H1 (cell line): ENCODE data around the gene HEXIM1. TPM values are rescaled to one million over a fixed set of nuclear protein-coding genes. Genes with fewer than 3 reads are reported as not detected.

Experiments used
- CTCF ChIA-PET: fragments of 300-600 bp; sonication (Branson Sonifier 250); formaldehyde crosslinking; loops from one replicate; lab custom pipeline; 2021; ENCODE audit not compliant: partially characterized antibody; lab: Charles Lee
- POLR2A ChIA-PET: fragments of 300-600 bp; sonication (Branson Sonifier 250); formaldehyde crosslinking; loops from one replicate; lab custom pipeline; 2021; ENCODE audit warnings: inconsistent platforms; ENCODE audit not compliant: partially characterized antibody; lab: Charles Lee
- DNase-seq, 2 experiments: peaks; one replicate each; pipeline versions ENCODE4 v3.0.0 to v3.0.0-alpha.2; 2010 to 2022; ENCODE audit warnings: low spot score in 2 of 2, low read depth in 1 of 2, mixed read lengths in 1 of 2
- FAIRE-seq: peaks from 2 replicates; lab custom pipeline; 2011; peaks lifted over from hg19 to GRCh38; lab: Jason Lieb, UNC
- H2AFZ ChIP-seq: 2 replicates; pipeline ENCODE4 v1.8.1; 2012; ENCODE audit warnings: low read length, inconsistent platforms
- H2AK5ac ChIP-seq: 2 replicates; pipeline ENCODE4 v1.6.1; 2013; ENCODE audit warnings: low read depth, low read length
- H2BK120ac ChIP-seq: replicated peaks from 2 replicates; pipeline ENCODE3; 2013; ENCODE audit warnings: low read depth, low read length, inconsistent platforms
- H2BK12ac ChIP-seq: 2 replicates; pipeline ENCODE4 v1.6.1; 2013; ENCODE audit warnings: low read depth, low read length
- H2BK15ac ChIP-seq: 2 replicates; pipeline ENCODE4 v1.6.1; 2013; ENCODE audit warnings: low read length
- H2BK20ac ChIP-seq: 2 replicates; pipeline ENCODE4 v1.6.1; 2013; ENCODE audit warnings: low read length
- H2BK5ac ChIP-seq: 2 replicates; pipeline ENCODE4 v1.6.1; 2013; ENCODE audit warnings: low read depth, low read length
- H3K14ac ChIP-seq: 2 replicates; pipeline ENCODE4 v1.6.1; 2013; ENCODE audit warnings: inconsistent platforms; ENCODE audit not compliant: insufficient read length
- H3K18ac ChIP-seq: 2 replicates; pipeline ENCODE4 v1.6.1; 2013; ENCODE audit warnings: low read length; ENCODE audit errors: extremely low read depth
- H3K23ac ChIP-seq: 2 replicates; pipeline ENCODE4 v1.6.1; 2013; ENCODE audit warnings: inconsistent platforms; ENCODE audit not compliant: insufficient read length
- H3K23me2 ChIP-seq: 2 replicates; pipeline ENCODE4 v1.6.1; 2013; ENCODE audit warnings: low read depth, low read length
- H3K27ac ChIP-seq: 2 replicates; pipeline ENCODE4 v1.6.1; 2011; ENCODE audit warnings: low read depth, low read length, inconsistent platforms
- H3K27me3 ChIP-seq, 4 experiments: replicated peaks in 1 of 4; 1 replicate in 1 of 4; 2 replicates in 3 of 4; pipeline versions ENCODE4 v1.6.1 to v1.8.1; 2011 to 2013; ENCODE audit warnings: low read length in 3 of 4, mild to moderate bottlenecking in 3 of 4, inconsistent platforms in 2 of 4, mixed read lengths in 2 of 4, moderate library complexity in 1 of 4; ENCODE audit not compliant: control insufficient read depth in 3 of 4, insufficient read depth in 3 of 4; ENCODE audit errors: extremely low read depth in 1 of 4
- H3K36me3 ChIP-seq, 4 experiments: 2 replicates each; pipeline versions ENCODE4 v1.6.1 to v1.8.1; 2011 to 2013; ENCODE audit warnings: mild to moderate bottlenecking in 4 of 4, low read length in 3 of 4, moderate library complexity in 2 of 4, control low read depth in 1 of 4, inconsistent platforms in 1 of 4; ENCODE audit not compliant: insufficient read depth in 4 of 4, control insufficient read depth in 2 of 4
- H3K4ac ChIP-seq: replicated peaks from 2 replicates; pipeline ENCODE3; 2013; ENCODE audit warnings: low read length, low read depth, mixed read lengths, inconsistent platforms; ENCODE audit not compliant: insufficient read length
- H3K4me1 ChIP-seq, 4 experiments: replicated peaks in 1 of 4; 1 replicate in 1 of 4; 2 replicates in 3 of 4; pipeline versions ENCODE4 v1.6.1 to v1.8.1; 2011 to 2013; ENCODE audit warnings: low read length in 3 of 4, inconsistent platforms in 2 of 4, mixed read lengths in 1 of 4; ENCODE audit not compliant: insufficient read depth in 4 of 4, control insufficient read depth in 3 of 4
- H3K4me2 ChIP-seq, 2 experiments: 2 replicates each; pipeline versions ENCODE4 v1.6.1 to v1.8.1; 2011 to 2013; ENCODE audit warnings: low read depth in 2 of 2, low read length in 2 of 2, control low read depth in 1 of 2, inconsistent platforms in 1 of 2, mild to moderate bottlenecking in 1 of 2; ENCODE audit not compliant: insufficient read depth in 1 of 2
- H3K4me3 ChIP-seq, 4 experiments: fragments of 200-600, 300-600 bp in 1 of 4; sonication (generic), shearing (Covaris generic), sonication (Bioruptor Twin) in 1 of 4; 2 replicates each; pipeline versions ENCODE4 v1.5.1 to v1.8.1; 2011 to 2016; ENCODE audit warnings: low read length in 4 of 4, low read depth in 3 of 4, control low read depth in 2 of 4, inconsistent platforms in 2 of 4, mild to moderate bottlenecking in 2 of 4, mixed read lengths in 1 of 4, moderate library complexity in 1 of 4; ENCODE audit not compliant: insufficient read depth in 2 of 4; ENCODE audit errors: extremely low read depth in 1 of 4
- H3K56ac ChIP-seq: replicated peaks from 2 replicates; pipeline ENCODE3; 2013; ENCODE audit warnings: low read depth, mild to moderate bottlenecking, mixed read lengths, low read length, inconsistent platforms; ENCODE audit not compliant: insufficient read length
- H3K79me1 ChIP-seq: 2 replicates; pipeline ENCODE4 v1.6.1; 2013; ENCODE audit warnings: low read depth, low read length, control low read depth
- H3K79me2 ChIP-seq, 2 experiments: 2 replicates each; pipeline versions ENCODE4 v1.6.1 to v1.8.1; 2012 to 2013; ENCODE audit warnings: low read length in 2 of 2, mild to moderate bottlenecking in 2 of 2, inconsistent platforms in 1 of 2; ENCODE audit not compliant: insufficient read depth in 2 of 2, control insufficient read depth in 1 of 2
- H3K9ac ChIP-seq, 4 experiments: replicated peaks in 1 of 4; 1 replicate in 1 of 4; 2 replicates in 3 of 4; pipeline versions ENCODE4 v1.6.1 to v1.8.1; 2011 to 2013; ENCODE audit warnings: low read depth in 3 of 4, low read length in 3 of 4, control low read depth in 2 of 4, mild to moderate bottlenecking in 2 of 4, moderate library complexity in 2 of 4, inconsistent platforms in 1 of 4; ENCODE audit errors: extremely low read depth in 1 of 4
- H3K9me3 ChIP-seq, 2 experiments: 2 replicates each; pipeline versions ENCODE4 v1.6.1 to v1.8.1; 2012 to 2013; ENCODE audit warnings: mild to moderate bottlenecking in 2 of 2, moderate library complexity in 2 of 2, control low read depth in 1 of 2, inconsistent platforms in 1 of 2, low read depth in 1 of 2, low read length in 1 of 2, mixed read lengths in 1 of 2; ENCODE audit not compliant: insufficient read depth in 2 of 2
- H4K20me1 ChIP-seq, 2 experiments: replicated peaks in 1 of 2; 2 replicates each; pipeline versions ENCODE3 to v1.8.1; 2011 to 2013; ENCODE audit warnings: inconsistent platforms in 2 of 2, low read length in 2 of 2, mild to moderate bottlenecking in 1 of 2; ENCODE audit not compliant: insufficient read depth in 2 of 2, control insufficient read depth in 1 of 2
- H4K5ac ChIP-seq: 2 replicates; pipeline ENCODE4 v1.6.1; 2013; ENCODE audit warnings: low read length, low read depth, mixed read lengths, inconsistent platforms; ENCODE audit not compliant: insufficient read length
- H4K8ac ChIP-seq: 2 replicates; pipeline ENCODE4 v1.8.0; 2013; ENCODE audit warnings: mild to moderate bottlenecking, moderate library complexity, low read length, inconsistent platforms; ENCODE audit not compliant: insufficient read depth; ENCODE audit errors: extremely low read depth
- H4K91ac ChIP-seq: replicated peaks from 2 replicates; pipeline ENCODE3; 2013; ENCODE audit warnings: low read length, mixed read lengths, inconsistent platforms; ENCODE audit not compliant: insufficient read length
- EZH2 ChIP-seq: fragments of 200-600 bp; sonication (generic); IDR thresholded peaks from 2 replicates; pipeline ENCODE4 v1.7.1; 2012; ENCODE audit warnings: low read depth, mild to moderate bottlenecking, moderate library complexity, low read length, inconsistent platforms; ENCODE audit not compliant: severe bottlenecking
- GTF2F1 ChIP-seq: IDR thresholded peaks from 2 replicates; pipeline ENCODE4 v1.6.1; 2012; ENCODE audit warnings: low read depth, low read length, improper control_type of control experiment, borderline replicate concordance
- PHF8 ChIP-seq: fragments of 200-600 bp; sonication (generic); conservative IDR thresholded peaks from 2 replicates; pipeline ENCODE4 v1.7.1; 2012; ENCODE audit warnings: low read depth, mild to moderate bottlenecking, inconsistent platforms, low read length, moderate library complexity
- POLR2A ChIP-seq, 2 experiments: IDR thresholded peaks; 1 replicate in 1 of 2; 2 replicates in 1 of 2; pipeline ENCODE4 v1.6.1; 2011; ENCODE audit warnings: low read depth in 2 of 2, low read length in 2 of 2, mild to moderate bottlenecking in 2 of 2; ENCODE audit errors: control extremely low read depth in 1 of 2
- RAD21 ChIP-seq, 2 experiments: IDR thresholded peaks in 1 of 2; conservative IDR thresholded peaks in 1 of 2; 2 replicates each; pipeline ENCODE4 v1.6.1; 2011; ENCODE audit warnings: low read depth in 2 of 2, low read length in 2 of 2, improper control_type of control experiment in 1 of 2, inconsistent platforms in 1 of 2, mild to moderate bottlenecking in 1 of 2, moderate library complexity in 1 of 2
- TAF1 ChIP-seq: IDR thresholded peaks from 2 replicates; pipeline ENCODE4 v1.6.1; 2011; ENCODE audit warnings: mild to moderate bottlenecking, low read depth, low read length
- WGBS, 2 experiments: shearing (Covaris generic) in 1 of 2; methylation state at CpG; one replicate each; pipeline versions ENCODE4 v1.1.6 to v1.1.7; 2013 to 2015; ENCODE audit warnings: low lambda C conversion rate in 2 of 2, mixed read lengths in 2 of 2, inconsistent platforms in 1 of 2, low coverage in 1 of 2, missing lambda C conversion rate in 1 of 2; ENCODE audit not compliant: insufficient replicate concordance in 2 of 2, insufficient coverage in 1 of 2, insufficient read length in 1 of 2; ENCODE audit errors: extremely low coverage in 1 of 2, missing lambda C conversion rate in 1 of 2; 5-methylcytosine and 5-hydroxymethylcytosine counted together
- polyA plus RNA-seq, 7 experiments: library from polyadenylated mRNA; depleted of rRNA in 3 of 7; stranded (reverse) in 5 of 7; unstranded in 2 of 7; fragments of >200 nt in 5 of 7; fragments of 200-250 nt in 2 of 7; gene quantifications; 1 replicate in 5 of 7; 2 replicates in 1 of 7; 4 replicates in 1 of 7; pipeline versions ENCODE4 v1.2.1 to v1.2.3, GENCODE V29; 2011 to 2013; ENCODE audit warnings: missing spikeins in 2 of 7, mixed read lengths in 2 of 7
- total RNA-seq: library from RNA; stranded (reverse); fragmentation: NEBNext Ultra II Directional; extraction: Animal tissue kit (Norgen Biotek cat#: 25700); gene quantifications from 2 replicates; pipeline ENCODE4 v1.2.1, GENCODE V29; 2021

HEXIM1 gene
- total and polyA plus RNA-seq, 2 of the 8 experiments (the other 6 are each of a cell fraction or from before 2014, with no cell fraction given) = 9.1 to 38.3 TPM

DNA sequence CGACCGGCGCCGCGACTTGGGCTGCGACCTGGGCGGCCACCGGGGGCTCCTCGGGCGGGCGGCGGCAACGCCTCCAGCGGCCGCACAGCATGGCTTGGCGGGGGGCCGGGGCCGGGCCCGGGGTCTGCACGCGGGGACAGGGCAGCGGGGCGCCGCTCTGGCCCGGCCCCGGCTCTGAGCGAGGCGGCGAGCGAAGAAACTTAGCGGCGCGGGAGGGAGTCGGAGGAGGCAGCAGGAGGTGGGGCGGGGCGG is 16.0 kb upstream of the HEXIM1 start, which contains the start of gene PLCD3:
PLCD3 (minus strand) TSS at position 196 of the 252 bp plus-strand sequence; CDS start at position 91, 105 bp downstream.
- 20% methylated on average over 1 of the region's 36 CpGs; no CpG with 5 or more reads in 1 of the 2 experiments for WGBS, 2 experiments
- CTCF ChIA-PET = interaction anchor here (0.6 to 11.7 kb wide), 11 partner anchors 12 to 65 kb away, joined by 3 to 156 read pairs (median 14); partner anchors contain the start of genes HEXIM1 and HEXIM2

More for the DNA sequence above, 16.0 kb upstream of the HEXIM1 start, which contains the start of gene PLCD3:
- H3K27ac ChIP-seq = 0 out of 2 replicates have a peak within 1 kb of the TSS, but pooled peaks have one; percentile 4
- H3K23ac ChIP-seq = no peak within 1 kb of the TSS
- H4K5ac ChIP-seq = peak within 1 kb of the TSS; percentile 51
- H3K27me3 ChIP-seq = no peaks in the 10 kb centered on the region
- POLR2A ChIA-PET = interaction anchor here (0.6 to 15.8 kb wide), 3 partner anchors 17 to 285 kb away, joined by 3 to 185 read pairs (median 3); partner anchors contain the start of gene HEXIM1
- TF ChIP-seq POLR2A (IDR thresholded peaks at IDR 0.05; ENCODE audit: control extremely low read depth in 1 of 2, low read depth in 2 of 2, low read length in 2 of 2) (0 out of 3 replicates have a peak, but pooled peaks of 1 of the 2 experiments have one; percentile 34), PHF8 (peak; percentile 53; the same call in 1 of the 2 replicates), RAD21 (IDR thresholded peaks at IDR 0.05 in 1 of 2, conservative IDR thresholded peaks at IDR 0.05 in 1 of 2; ENCODE audit: low read depth in 2 of 2, low read length in 2 of 2) (no peak), GTF2F1 (no peak), TAF1 (peak; percentile 33; the same call in 1 of the 2 replicates), EZH2 (no peak)
- H3K4me3 ChIP-seq = peak within 1 kb of the TSS; percentile 40 to 81 (median 70)
- peaks cover 0 to 18% (median 10%) of the 10 kb centered on the region in 4 experiments; a peak in 5 of 7 replicates for H3K4me1 ChIP-seq
- H3K9me3 ChIP-seq = no peaks in the 10 kb centered on the region
- no peak within 1 kb of the TSS for H2BK20ac ChIP-seq
- no peak within 1 kb of the TSS for H2AK5ac ChIP-seq
- no peaks in the 10 kb centered on the region for H3K79me2 ChIP-seq
- peaks cover 8% of the 10 kb centered on the region for H3K23me2 ChIP-seq
- H4K20me1 ChIP-seq = peaks cover 5 to 13% of the 10 kb centered on the region in 2 experiments
- DNase-seq (no peak), FAIRE-seq (no peak)
- no peak within 1 kb of the TSS for H2BK15ac ChIP-seq
- no peak within 1 kb of the TSS; the same call in 1 of the 2 replicates for H2AFZ ChIP-seq
- peak within 1 kb of the TSS; percentile 78 for H3K18ac ChIP-seq
- H4K91ac ChIP-seq = peak within 1 kb of the TSS; percentile 71
- H4K8ac ChIP-seq = peak within 1 kb of the TSS; percentile 79
- H2BK12ac ChIP-seq = peak within 1 kb of the TSS; percentile 50
- H3K4ac ChIP-seq = peak within 1 kb of the TSS; percentile 30
- H3K56ac ChIP-seq = peak within 1 kb of the TSS; percentile 75
- H3K79me1 ChIP-seq = no peaks in the 10 kb centered on the region
- H2BK120ac ChIP-seq = no peak within 1 kb of the TSS
- H2BK5ac ChIP-seq = peak within 1 kb of the TSS; percentile 78; the same call in 1 of the 2 replicates
- no peak within 1 kb of the TSS for H3K14ac ChIP-seq
- no peaks in the 10 kb centered on the region for H3K36me3 ChIP-seq
- peak within 1 kb of the TSS in 2 of 4 experiments; percentile 41 to 71; a peak in 3 of 7 replicates for H3K9ac ChIP-seq
- peak within 1 kb of the TSS; percentile 55 to 93 for H3K4me2 ChIP-seq
